Astrocyte (in vitro differentiated cells and primary cell): ENCODE results near the gene FYN. TPM values are rescaled to one million over a fixed set of nuclear protein-coding genes. Genes with fewer than 3 reads are reported as not detected.

Experiments
- DNase-seq: peaks from one replicate; pipeline ENCODE4 v3.0.0-alpha.2; 2010; ENCODE audit warnings: low read depth
- FAIRE-seq: peaks from 2 replicates; lab custom pipeline; 2011; peaks lifted over from hg19 to GRCh38; lab: Jason Lieb, UNC
- H2AFZ ChIP-seq: 2 replicates; pipeline ENCODE4 v1.6.0; 2012; ENCODE audit warnings: low read depth, low read length, inconsistent platforms
- H3K27ac ChIP-seq: 2 replicates; pipeline ENCODE4 v1.5.1; 2011; ENCODE audit warnings: low read depth, low read length, inconsistent platforms
- H3K27me3 ChIP-seq: 2 replicates; pipeline ENCODE4 v1.6.0; 2011; ENCODE audit warnings: low read length, inconsistent platforms; ENCODE audit not compliant: insufficient read depth
- H3K36me3 ChIP-seq: 2 replicates; pipeline ENCODE4 v1.5.1; 2011; ENCODE audit warnings: low read length, inconsistent platforms; ENCODE audit not compliant: insufficient read depth
- H3K4me1 ChIP-seq: 2 replicates; pipeline ENCODE4 v1.5.1; 2011; ENCODE audit warnings: low read length, inconsistent platforms; ENCODE audit not compliant: insufficient read depth
- H3K4me2 ChIP-seq: 2 replicates; pipeline ENCODE4 v1.6.0; 2012; ENCODE audit warnings: low read length, inconsistent platforms
- H3K4me3 ChIP-seq: 2 replicates; pipeline ENCODE4 v1.5.1; 2011; ENCODE audit warnings: low read depth, mild to moderate bottlenecking, low read length, inconsistent platforms; ENCODE audit not compliant: insufficient read depth
- H3K79me2 ChIP-seq: 2 replicates; pipeline ENCODE4 v1.6.0; 2012; ENCODE audit warnings: mild to moderate bottlenecking, low read length, inconsistent platforms; ENCODE audit not compliant: insufficient read depth
- H3K9ac ChIP-seq: 2 replicates; pipeline ENCODE4 v1.6.0; 2012; ENCODE audit warnings: mild to moderate bottlenecking, low read length, inconsistent platforms
- H3K9me3 ChIP-seq: 2 replicates; pipeline ENCODE4 v1.5.1; 2012; ENCODE audit warnings: low read depth, mild to moderate bottlenecking, low read length, inconsistent platforms; ENCODE audit not compliant: insufficient read depth
- H4K20me1 ChIP-seq: 2 replicates; pipeline ENCODE4 v1.6.0; 2012; ENCODE audit warnings: low read length, inconsistent platforms; ENCODE audit not compliant: insufficient read depth
- H3K27ac Mint-ChIP-seq: one replicate; pipeline ENCODE4 v1.8.0; 2021; ENCODE audit warnings: mild to moderate bottlenecking, mixed read lengths; ENCODE audit not compliant: unreplicated experiment
- H3K27me3 Mint-ChIP-seq: one replicate; pipeline ENCODE4 v1.8.0; 2021; ENCODE audit warnings: low read depth, mixed read lengths; ENCODE audit not compliant: unreplicated experiment
- H3K36me3 Mint-ChIP-seq: one replicate; pipeline ENCODE4 v1.8.0; 2021; ENCODE audit warnings: low read depth, mixed read lengths; ENCODE audit not compliant: unreplicated experiment
- H3K4me1 Mint-ChIP-seq: one replicate; pipeline ENCODE4 v1.8.0; 2021; ENCODE audit warnings: low read depth, mixed read lengths; ENCODE audit not compliant: unreplicated experiment
- H3K4me3 Mint-ChIP-seq: one replicate; pipeline ENCODE4 v1.8.0; 2021; ENCODE audit warnings: mild to moderate bottlenecking, moderate library complexity, mixed read lengths; ENCODE audit not compliant: unreplicated experiment
- H3K9me3 Mint-ChIP-seq: one replicate; pipeline ENCODE4 v1.8.0; 2021; ENCODE audit warnings: mild to moderate bottlenecking, mixed read lengths; ENCODE audit not compliant: unreplicated experiment
- CTCF ChIP-seq: IDR thresholded peaks from 2 replicates; pipeline ENCODE4 v1.5.1; 2011; ENCODE audit warnings: low read depth, mild to moderate bottlenecking, inconsistent platforms, low read length, moderate library complexity; ENCODE audit not compliant: insufficient read depth
- EZH2 ChIP-seq: IDR thresholded peaks from 2 replicates; pipeline ENCODE4 v1.6.1; 2012; ENCODE audit warnings: mild to moderate bottlenecking, low read length, inconsistent platforms; ENCODE audit not compliant: insufficient read depth
- total RNA-seq: library from RNA; stranded (reverse); gene quantifications from 2 replicates; pipeline ENCODE4 v1.2.1, GENCODE V29; 2021

Gene FYN
- total RNA-seq, 1 donor from 2014 or later: 167 TPM

DNA sequence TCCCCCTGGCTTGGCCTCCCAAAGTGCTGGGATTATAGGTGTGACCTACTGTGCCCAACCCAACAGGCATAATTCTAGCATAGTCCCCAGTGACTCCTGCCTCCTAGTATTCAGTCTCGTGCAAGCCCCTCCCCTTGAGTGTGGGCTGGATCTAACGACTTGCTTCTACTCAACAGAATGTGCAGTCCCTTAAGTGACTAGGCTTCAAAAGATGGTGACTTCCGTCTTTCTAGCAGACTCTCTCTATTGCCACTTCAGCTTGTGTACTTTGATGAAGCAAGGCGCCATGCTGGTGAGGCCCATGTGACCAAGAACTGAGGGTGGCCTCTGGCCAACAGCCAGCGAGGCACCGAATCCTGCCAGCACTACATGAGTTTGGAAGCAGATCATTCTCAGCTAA is 157.9 kb downstream of the FYN start:
- H3K4me1 Mint-ChIP-seq: peaks cover 17% of the 10 kb centered on the region
- H3K4me2 ChIP-seq: no peak overlapping the region

DNA sequence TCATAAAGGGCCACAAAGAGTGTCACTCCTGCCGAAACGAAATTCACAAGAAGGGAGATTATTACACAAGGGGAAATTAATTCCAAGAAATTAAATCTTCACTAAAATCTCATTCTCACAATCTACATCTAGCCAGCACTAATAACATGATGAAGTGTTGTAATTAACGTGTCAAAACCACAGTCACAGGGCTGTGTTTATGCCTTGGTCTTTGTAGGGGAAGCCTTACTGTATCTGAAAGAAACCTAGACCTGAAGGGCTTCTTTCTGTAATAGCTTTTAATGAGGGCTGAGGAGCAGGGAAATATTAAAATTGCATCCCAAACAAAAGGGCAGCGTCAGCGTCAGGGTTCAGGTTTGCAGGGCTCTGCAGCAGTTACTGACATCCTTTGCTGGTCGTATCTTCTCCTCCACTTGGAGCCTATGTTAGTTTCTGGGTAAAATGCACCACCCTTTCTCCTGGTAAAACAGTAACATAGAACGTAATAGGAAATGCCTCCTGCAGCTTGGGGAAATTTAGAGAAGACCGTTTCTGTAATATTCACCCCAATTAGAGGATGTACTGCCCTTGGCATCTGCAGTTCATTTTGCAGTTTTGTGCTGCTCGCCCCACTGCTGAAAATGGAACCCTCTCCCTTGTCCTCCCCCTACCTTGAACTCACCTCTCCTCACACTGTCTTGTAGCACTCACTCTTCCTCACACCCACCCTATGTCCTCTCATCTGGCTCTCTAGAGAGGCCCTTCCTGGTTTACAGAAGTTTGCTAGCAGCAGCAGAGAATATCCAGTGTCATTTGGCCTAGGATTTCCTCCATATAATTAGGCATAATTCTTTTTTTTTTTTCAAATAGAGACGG is 158.6 kb downstream of the FYN start:
- Mint-ChIP-seq H3K27ac (no peak overlapping the region), H3K4me1 (peaks cover 24% of the 10 kb centered on the region)

More for the DNA sequence above, 157.9 kb downstream of the FYN start:
- Histone ChIP-seq H3K27me3 (no peaks in the 10 kb centered on the region), H3K4me3 (no peak overlapping the region), H3K9ac (no peak overlapping the region), H4K20me1 (no peaks in the 10 kb centered on the region), H3K79me2 (peaks cover 5% of the 10 kb centered on the region), H3K9me3 (no peaks in the 10 kb centered on the region), H3K4me1 (peaks cover 18% of the 10 kb centered on the region), H2AFZ (no peak overlapping the region), H3K36me3 (peaks cover 15% of the 10 kb centered on the region), H3K27ac (no peak overlapping the region)
- Mint-ChIP-seq H3K27me3 (no peaks in the 10 kb centered on the region), H3K36me3 (peaks cover 29% of the 10 kb centered on the region), H3K9me3 (no peaks in the 10 kb centered on the region), H3K4me3 (no peak overlapping the region), H3K27ac (no peak overlapping the region)
- DNase-seq (no peak), FAIRE-seq (no peak)
- TF ChIP-seq CTCF (no peak), EZH2 (no peak)

More for the DNA sequence above, 158.6 kb downstream of the FYN start:
- FAIRE-seq (no peak), DNase-seq (no peak)
- Histone ChIP-seq H4K20me1 (no peaks in the 10 kb centered on the region), H3K9me3 (no peaks in the 10 kb centered on the region), H3K9ac (no peak overlapping the region), H3K27me3 (no peaks in the 10 kb centered on the region), H3K4me3 (no peak overlapping the region), H3K36me3 (peaks cover 15% of the 10 kb centered on the region), H3K4me2 (no peak overlapping the region), H3K79me2 (no peaks in the 10 kb centered on the region), H3K4me1 (peaks cover 21% of the 10 kb centered on the region), H3K27ac (no peak overlapping the region), H2AFZ (no peak overlapping the region)
- TF ChIP-seq EZH2: no peak
- no peak for TF ChIP-seq CTCF
- Mint-ChIP-seq H3K36me3 (peaks cover 24% of the 10 kb centered on the region), H3K4me3 (no peak overlapping the region), H3K27me3 (no peaks in the 10 kb centered on the region), H3K9me3 (no peaks in the 10 kb centered on the region)
